ENCODE results near the gene OR52A5. TPM values are rescaled to one million over a fixed set of nuclear protein-coding genes. Genes with fewer than 3 reads are reported as not detected.

Gene OR52A5
- total and polyA plus RNA-seq, 2 of the 13 experiments (the other 11 are each of a cell fraction or from before 2014, with no cell fraction given): not detected

GRCh38 chr11:5178046-5178837 lies 40.1 kb upstream of the OR52A5 start:
- 42% methylated on average over 10 of the region's 10 CpGs for WGBS (ENCODE audit: low lambda C conversion rate)
- POLR2A ChIA-PET: no interaction called here
- Histone ChIP-seq H3K9ac (ENCODE audit: insufficient read depth, low read depth, low read length) (no peak overlapping the region), H3K79me2 (ENCODE audit: insufficient read depth, low read length) (no peaks in the 10 kb centered on the region), H3K27ac (ENCODE audit: extremely low read length, insufficient read depth, low read length) (no peak overlapping the region), H3K4me3 (replicated peaks in 1 of 3; ENCODE audit: insufficient read depth in 1 of 3, low read depth in 2 of 3, low read length in 3 of 3) (no peak overlapping the region), H3K36me3 (replicated peaks in 1 of 2; ENCODE audit: control insufficient read depth in 1 of 2, insufficient read depth in 2 of 2, low read length in 2 of 2) (no peaks in the 10 kb centered on the region), H4K20me1 (ENCODE audit: insufficient read depth, low read length) (no peaks in the 10 kb centered on the region), H3K4me1 (ENCODE audit: insufficient read depth, low read length) (no peaks in the 10 kb centered on the region), H2AFZ (ENCODE audit: low read length) (no peak overlapping the region), H3K27me3 (ENCODE audit: control insufficient read depth in 1 of 2, insufficient read depth in 2 of 2, low read length in 2 of 2) (no peaks in the 10 kb centered on the region; a peak in 2 of 5 replicates), H3K9me3 (ENCODE audit: low read length) (no peaks in the 10 kb centered on the region), H3K4me2 (ENCODE audit: low read depth, low read length) (no peak overlapping the region)
- no peak for ATAC-seq
- TF ChIP-seq BRCA1 (CRISPR knock-in tag; IDR thresholded peaks at IDR 0.05) (no peak), ZBTB20 (CRISPR knock-in tag; IDR thresholded peaks at IDR 0.05; ENCODE audit: borderline replicate concordance, low read depth) (no peak), CEBPB (IDR thresholded peaks at IDR 0.05; ENCODE audit: borderline replicate concordance, low read depth, low read length) (peak; percentile 49), GTF3A (CRISPR knock-in tag; conservative IDR thresholded peaks at IDR 0.05) (no peak)
- DNase-seq (ENCODE audit: low spot score): no peak
- BruUV-seq (replicated peaks): no TSS peak
- intact Hi-C loops (cut with micrococcal nuclease; ENCODE audit: unreplicated experiment) (no loop called here), in situ Hi-C loops (cut with HindIII; ENCODE audit: extremely low pct_ligation_motif_present, low pct_unique_long_range_greater_than_20kb) (no loop called here)
- FAIRE-seq: no peak
- CTCF ChIA-PET (ENCODE audit: low intra/inter-chr PET ratio, low total read pairs): no interaction called here

- WGBS (ENCODE audit: low lambda C conversion rate): 29% methylated on average over 7 of the region's 7 CpGs
- POLR2A ChIA-PET: no interaction called here
- no peak overlapping the region for H3K4me3 ChIP-seq (replicated peaks in 1 of 3; ENCODE audit: insufficient read depth in 1 of 3, low read depth in 2 of 3, low read length in 3 of 3)
- ATAC-seq: no peak
- no peak overlapping the region for H3K4me2 ChIP-seq (ENCODE audit: low read depth, low read length)
- BruUV-seq (replicated peaks): no TSS peak
- intact Hi-C loops (cut with micrococcal nuclease; ENCODE audit: unreplicated experiment) (no loop called here), in situ Hi-C loops (cut with HindIII; ENCODE audit: extremely low pct_ligation_motif_present, low pct_unique_long_range_greater_than_20kb) (no loop called here)
- H3K4me1 ChIP-seq (ENCODE audit: insufficient read depth, low read length): no peaks in the 10 kb centered on the region
- no peak for DNase-seq (ENCODE audit: low spot score)
- no peak overlapping the region for H2AFZ ChIP-seq (ENCODE audit: low read length)
- CTCF ChIA-PET (ENCODE audit: low intra/inter-chr PET ratio, low total read pairs): no interaction called here
- no peaks in the 10 kb centered on the region for H3K9me3 ChIP-seq (ENCODE audit: low read length)
- H3K27me3 ChIP-seq (ENCODE audit: control insufficient read depth in 1 of 2, insufficient read depth in 2 of 2, low read length in 2 of 2): peaks cover 0 to 7% of the 10 kb centered on the region in 2 experiments; a peak in 3 of 5 replicates
- no peaks in the 10 kb centered on the region for H3K36me3 ChIP-seq (replicated peaks in 1 of 2; ENCODE audit: control insufficient read depth in 1 of 2, insufficient read depth in 2 of 2, low read length in 2 of 2)
- no peak for FAIRE-seq
- H3K27ac ChIP-seq (ENCODE audit: extremely low read length, insufficient read depth, low read length): no peak overlapping the region
- no peak overlapping the region for H3K9ac ChIP-seq (ENCODE audit: insufficient read depth, low read depth, low read length)
- no peaks in the 10 kb centered on the region for H3K79me2 ChIP-seq (ENCODE audit: insufficient read depth, low read length)
- H4K20me1 ChIP-seq (ENCODE audit: insufficient read depth, low read length): no peaks in the 10 kb centered on the region
- TF ChIP-seq BATF2 (CRISPR knock-in tag; IDR thresholded peaks at IDR 0.05): no peak
- no peak for TF ChIP-seq ZNF784 (CRISPR knock-in tag; IDR thresholded peaks at IDR 0.05; ENCODE audit: borderline replicate concordance)
- no peak for TF ChIP-seq SP140L (CRISPR knock-in tag; IDR thresholded peaks at IDR 0.05; ENCODE audit: borderline replicate concordance)
- TF ChIP-seq BHLHE40 (IDR thresholded peaks at IDR 0.05; ENCODE audit: low read length): no peak
- no peak for TF ChIP-seq SRSF1 (optimal IDR thresholded peaks at IDR 0.05; ENCODE audit: low read depth, low read length)
- no peak for TF ChIP-seq IRF2 (CRISPR knock-in tag; IDR thresholded peaks at IDR 0.05)
- TF ChIP-seq SOX6 (IDR thresholded peaks at IDR 0.05): no peak
- TF ChIP-seq SOX6 (CRISPR knock-in tag; IDR thresholded peaks at IDR 0.05): no peak
- TF ChIP-seq ZHX1 (CRISPR knock-in tag; IDR thresholded peaks at IDR 0.05; ENCODE audit: low read depth): no peak
- TF ChIP-seq ZNF616 (CRISPR knock-in tag; IDR thresholded peaks at IDR 0.05; ENCODE audit: low read depth): no peak
These were observed 36.8 kb upstream of the OR52A5 start for GRCh38 chr11:5174934-5175333.
